GM12892 (cell line): Measurements from ENCODE around the gene PRKD1.

Experiments used
- DNase-seq: peaks from one replicate; pipeline ENCODE4 v3.0.0; 2011; ENCODE audit not compliant: insufficient read length
- FAIRE-seq: peaks from 2 replicates; lab custom pipeline; 2011; peaks lifted over from hg19 to GRCh38; lab: Jason Lieb, UNC
- POLR2A ChIP-seq: IDR thresholded peaks from 2 replicates; pipeline ENCODE4 v1.6.1; 2011; ENCODE audit warnings: low read depth, low read length, control low read depth
- POLR2AphosphoS5 ChIP-seq: IDR thresholded peaks from 2 replicates; pipeline ENCODE4 v1.6.1; 2011; ENCODE audit warnings: low read depth, low read length, control low read depth
- TAF1 ChIP-seq: IDR thresholded peaks from 2 replicates; pipeline ENCODE4 v1.6.1; 2011; ENCODE audit warnings: low read depth, mild to moderate bottlenecking, control low read depth, low read length, borderline replicate concordance

Gene PRKD1

DNA sequence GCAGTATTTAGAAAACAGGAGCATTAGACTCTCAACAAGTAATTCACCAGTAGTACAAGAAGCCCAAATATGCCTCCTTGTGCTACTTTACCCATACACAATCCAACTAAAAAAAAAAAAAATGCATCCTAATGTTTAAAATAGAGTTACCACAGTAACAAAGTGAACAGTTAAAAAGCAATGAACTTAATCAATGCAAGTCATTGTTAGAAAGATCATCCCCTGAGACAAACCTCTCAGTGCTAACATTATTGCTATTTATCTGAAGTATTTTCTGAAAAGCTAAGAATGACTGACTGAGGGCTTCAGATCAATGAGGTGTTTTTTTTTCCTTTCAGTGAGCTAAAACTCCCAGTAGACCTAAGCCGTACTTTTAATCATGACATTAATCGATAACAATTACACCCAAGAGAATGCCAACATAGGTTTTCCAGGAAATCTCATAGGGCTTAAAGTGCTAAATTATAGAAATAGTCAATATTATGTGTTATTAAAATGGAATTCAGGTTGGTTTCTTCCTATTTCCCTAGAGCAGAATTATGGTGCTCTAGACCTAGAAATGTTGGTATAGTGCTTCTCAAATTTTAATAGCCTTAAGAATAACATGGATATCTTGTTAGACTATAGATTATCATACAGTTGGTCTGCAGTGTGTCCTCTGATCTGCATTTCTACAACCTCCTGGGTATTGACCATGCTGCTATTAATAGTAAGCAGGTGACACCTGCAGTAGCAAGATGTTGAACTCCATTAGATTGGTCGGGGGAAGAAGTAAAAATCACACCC is 123.0 kb downstream of the PRKD1 start:
- TF ChIP-seq TAF1 (no peak), POLR2AphosphoS5 (no peak), POLR2A (no peak)
- FAIRE-seq, result no peak
- no peak for DNase-seq

DNA sequence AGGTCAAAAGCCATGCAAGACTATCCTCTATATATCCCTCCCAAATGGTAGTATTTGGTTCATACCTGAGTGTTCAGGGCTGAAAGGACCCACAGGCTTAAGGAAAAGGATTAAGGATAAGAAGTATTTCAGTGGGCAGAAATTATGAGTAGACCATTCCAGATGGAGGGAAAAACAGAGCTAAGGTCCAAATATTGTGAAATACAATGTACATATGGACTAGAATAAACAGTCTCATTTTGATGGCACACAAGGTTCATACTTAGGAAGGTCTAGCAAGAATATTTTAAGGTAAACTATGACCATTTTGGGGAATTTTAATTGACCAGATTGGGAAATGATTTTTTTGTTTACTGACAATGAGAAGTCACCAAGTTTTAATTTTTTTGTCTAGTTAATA is 124.6 kb downstream of the PRKD1 start:
- DNase-seq (no peak), FAIRE-seq (no peak)
- TF ChIP-seq POLR2A (no peak), POLR2AphosphoS5 (no peak), TAF1 (no peak)

DNA sequence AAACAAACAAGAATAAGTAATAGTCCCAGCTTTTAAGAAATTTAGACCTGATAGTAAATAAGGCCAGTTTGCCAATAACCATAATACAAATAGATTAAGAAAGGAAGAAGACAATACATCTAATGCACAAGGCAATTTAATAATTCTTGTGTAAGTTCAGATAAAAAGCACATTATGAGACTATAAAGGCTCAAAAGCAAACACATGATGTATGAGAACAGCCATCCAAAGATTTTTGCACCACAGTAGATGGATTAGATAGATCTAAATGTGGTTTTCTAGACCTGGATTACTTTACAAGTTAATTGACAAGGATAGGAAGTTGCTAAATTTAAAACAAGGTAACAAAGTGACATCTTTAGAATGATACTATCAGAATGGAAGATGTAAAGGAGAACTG is 125.4 kb downstream of the PRKD1 start:
- TF ChIP-seq POLR2AphosphoS5 (no peak), POLR2A (no peak), TAF1 (no peak)
- DNase-seq, result no peak
- FAIRE-seq, result no peak

DNA sequence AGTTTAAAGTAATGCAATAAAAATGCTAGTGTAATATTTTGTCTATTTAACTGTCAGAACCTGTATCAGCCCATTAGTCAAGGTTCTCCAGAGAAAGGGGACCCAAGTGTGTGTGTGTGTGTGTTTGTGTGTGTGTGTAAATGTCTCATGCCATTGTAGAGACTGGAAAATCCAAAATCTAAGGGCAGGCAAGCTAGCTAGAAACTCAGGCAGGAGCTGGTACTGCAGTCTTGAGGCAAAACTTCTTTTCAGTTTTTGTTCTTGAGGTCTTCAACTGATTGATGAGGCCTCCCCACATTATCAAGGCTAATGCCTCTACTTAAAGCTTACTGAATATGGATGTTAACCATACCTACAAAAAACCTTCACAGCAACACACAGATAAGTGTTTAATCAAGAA is 126.7 kb downstream of the PRKD1 start:
- no peak for DNase-seq
- FAIRE-seq, result no peak

DNA sequence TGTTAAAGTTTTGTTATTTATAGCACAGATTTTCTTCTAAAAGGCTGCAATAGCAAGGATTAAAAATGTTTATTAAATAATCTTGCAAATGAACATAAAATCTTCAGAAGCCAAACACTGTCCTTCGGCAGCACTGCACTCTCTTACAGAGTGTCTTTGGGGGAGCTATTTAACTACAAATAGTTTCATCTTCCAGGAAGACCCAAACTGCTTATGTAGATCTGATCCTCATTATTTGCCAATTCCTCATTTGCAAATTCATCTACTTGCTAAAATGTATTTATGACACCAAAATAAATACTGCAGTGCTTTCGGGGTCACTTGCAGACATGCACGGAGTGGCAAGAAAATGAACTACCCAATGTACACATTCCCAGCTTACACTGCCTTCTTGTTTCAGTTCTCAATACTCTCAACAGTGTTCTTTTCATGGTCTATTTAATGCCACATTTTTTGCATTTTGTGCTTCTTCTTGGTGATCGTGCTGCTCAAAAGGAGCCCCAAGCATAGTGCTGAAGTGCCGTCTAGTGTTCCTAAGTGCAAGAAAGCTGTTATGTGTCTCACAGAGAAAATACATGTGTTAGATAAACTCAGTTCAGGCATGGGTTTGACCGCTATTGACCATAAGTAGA is 128.1 kb downstream of the PRKD1 start:
- no peak for FAIRE-seq
- no peak for DNase-seq
- no peak for TF ChIP-seq POLR2A
- no peak for TF ChIP-seq POLR2AphosphoS5
- TF ChIP-seq TAF1, result no peak

More for the DNA sequence above, 126.7 kb downstream of the PRKD1 start:
- TF ChIP-seq POLR2AphosphoS5 (no peak), TAF1 (no peak), POLR2A (no peak)

DNA sequence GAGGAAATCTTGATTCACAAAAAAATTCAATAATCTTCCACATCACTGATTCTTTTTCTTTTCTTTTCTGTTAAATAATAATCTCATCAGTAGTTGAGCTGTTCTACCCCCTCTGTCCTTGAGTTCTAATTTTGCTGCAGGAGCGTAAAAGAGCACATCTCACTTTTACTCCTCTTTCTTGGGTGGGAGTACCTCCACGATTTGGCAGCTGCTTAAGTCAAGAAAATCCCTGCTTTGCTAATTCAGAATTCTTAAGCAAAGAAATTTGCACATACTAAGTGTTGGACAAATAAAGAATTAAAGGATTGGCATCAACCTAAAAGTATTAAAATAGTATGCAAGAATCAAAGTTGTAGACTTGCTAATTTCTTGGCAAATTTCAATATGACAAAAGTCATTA is 128.8 kb downstream of the PRKD1 start:
- FAIRE-seq (no peak), DNase-seq (no peak)
- TF ChIP-seq POLR2A, result no peak
- no peak for TF ChIP-seq POLR2AphosphoS5
- no peak for TF ChIP-seq TAF1

DNA sequence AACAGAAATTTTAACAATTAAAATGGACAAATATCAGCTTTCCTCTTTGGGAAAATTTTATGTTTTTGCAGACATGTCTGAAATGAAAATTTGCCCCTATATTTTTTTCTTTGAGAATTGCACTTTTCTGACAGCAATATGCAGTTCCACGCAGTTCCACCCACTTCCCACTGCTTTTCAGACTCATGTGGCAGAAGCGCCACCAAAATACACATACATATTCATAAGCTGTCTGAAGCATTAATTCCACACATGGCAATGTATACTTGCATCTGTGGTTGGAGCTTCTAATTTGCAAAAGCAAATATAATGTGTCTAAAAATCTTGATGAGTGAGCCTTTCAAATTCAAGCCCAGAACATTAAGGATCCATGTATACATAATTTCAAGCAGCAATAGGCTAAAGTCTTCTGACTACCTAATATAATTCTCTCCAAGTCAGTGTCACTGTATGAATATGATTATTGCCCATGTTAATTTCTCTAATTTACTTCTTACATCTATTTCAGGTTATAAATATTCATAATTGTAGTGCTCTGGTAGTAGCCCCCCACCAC is 129.5 kb downstream of the PRKD1 start:
- DNase-seq (no peak), FAIRE-seq (no peak)
- TF ChIP-seq POLR2A (no peak), POLR2AphosphoS5 (no peak), TAF1 (no peak)

DNA sequence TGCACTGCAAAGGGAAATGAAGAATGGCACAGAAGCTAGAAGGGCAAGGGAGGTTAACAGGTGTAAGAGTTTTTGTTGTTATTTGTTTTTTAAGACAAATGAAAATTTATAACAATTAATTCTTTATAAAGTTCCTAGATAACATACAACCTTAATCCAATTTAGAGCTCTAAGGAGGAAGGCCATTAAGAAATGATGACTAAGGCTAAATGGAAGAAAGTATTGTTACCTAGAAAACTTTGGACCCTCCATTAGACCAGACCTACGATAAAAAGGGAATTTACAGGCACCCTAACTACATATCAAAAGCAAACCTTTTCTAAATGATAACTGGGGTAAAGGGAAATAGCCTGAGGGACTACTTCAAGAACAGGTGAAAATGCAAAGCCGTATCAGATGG is 130.8 kb downstream of the PRKD1 start:
- FAIRE-seq, result no peak
- no peak for TF ChIP-seq POLR2AphosphoS5
- no peak for TF ChIP-seq POLR2A
- no peak for TF ChIP-seq TAF1

DNA sequence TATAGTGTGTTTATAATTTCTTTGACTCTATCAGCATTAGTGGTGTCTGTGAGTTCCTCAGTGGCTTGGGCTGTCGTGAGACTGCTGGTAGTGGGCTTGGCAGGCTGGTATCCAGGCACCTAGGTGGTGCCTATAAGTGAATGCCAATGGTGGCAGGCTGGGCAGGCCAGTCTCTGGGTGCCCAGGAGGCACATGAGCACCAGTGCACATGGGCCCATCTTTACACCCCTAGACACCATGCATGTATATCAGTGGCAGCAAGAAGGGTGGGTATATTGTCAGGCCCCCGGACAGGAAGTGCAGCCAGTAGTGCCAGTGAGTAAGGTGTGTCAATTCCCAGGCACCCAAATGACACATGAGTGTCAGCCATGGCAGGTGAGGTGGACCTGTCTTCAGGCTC is 138.2 kb downstream of the PRKD1 start:
- DNase-seq, result no peak

More for the DNA sequence above, 130.8 kb downstream of the PRKD1 start:
- DNase-seq, result no peak

DNA sequence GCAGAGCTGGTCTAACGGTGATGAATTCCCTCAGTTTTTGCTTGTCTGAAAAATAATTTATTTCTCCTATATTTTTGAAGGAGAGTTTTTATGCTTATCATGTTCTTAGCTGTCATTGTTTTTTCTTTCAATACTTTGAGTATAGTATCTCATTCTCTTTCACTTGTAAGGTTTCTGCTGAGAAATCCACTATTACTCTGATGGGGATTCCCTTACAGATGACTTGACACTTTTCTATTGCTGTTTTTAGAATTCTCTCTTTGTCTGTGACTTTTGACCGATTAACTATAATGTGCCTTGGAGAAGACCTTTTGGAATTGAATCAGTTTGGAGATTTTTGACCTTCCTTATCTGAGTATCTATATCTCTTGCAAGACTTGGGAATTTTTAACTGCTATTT is 139.6 kb downstream of the PRKD1 start:
- TF ChIP-seq POLR2AphosphoS5, result no peak
- no peak for TF ChIP-seq TAF1
- no peak for TF ChIP-seq POLR2A
- no peak for DNase-seq
- no peak for FAIRE-seq

More for the DNA sequence above, 138.2 kb downstream of the PRKD1 start:
- TF ChIP-seq POLR2A, result no peak
- no peak for TF ChIP-seq POLR2AphosphoS5
- no peak for TF ChIP-seq TAF1
- FAIRE-seq, result no peak

DNA sequence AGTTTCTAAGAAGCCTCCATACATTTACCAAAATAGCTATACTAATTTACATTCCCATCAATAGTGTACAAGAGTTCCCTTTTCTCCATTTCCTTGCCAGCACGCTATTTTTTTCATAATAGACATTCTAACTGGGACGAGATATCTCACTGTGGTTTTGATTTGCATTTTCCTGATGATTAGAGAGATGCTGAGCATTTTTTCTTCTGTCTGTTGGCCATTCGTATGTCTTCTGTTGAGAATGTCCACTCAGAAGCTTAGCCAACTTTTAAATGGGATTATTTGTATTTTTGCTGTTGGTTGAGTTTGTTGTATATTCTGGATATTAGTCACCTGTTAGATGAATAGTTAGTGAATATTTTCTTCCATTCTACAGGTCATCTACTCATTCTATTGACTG is 144.1 kb downstream of the PRKD1 start:
- DNase-seq, result no peak
- no peak for FAIRE-seq
- TF ChIP-seq TAF1 (no peak), POLR2AphosphoS5 (no peak), POLR2A (no peak)
